HG02973 (cell line): ENCODE measurements around the gene PLA2G5.

ENCODE experiments used
- ATAC-seq: cut with Tn5 transposase; IDR thresholded peaks from one replicate; pipeline ENCODE4 v1.9.1; 2021; ENCODE audit warnings: moderate library complexity; ENCODE audit not compliant: unreplicated experiment

PLA2G5 gene

GRCh38 chr1:20063861-20064292 lies 6.1 kb upstream of the PLA2G5 start:
- no peak for ATAC-seq

- no peak for ATAC-seq
Observed at GRCh38 chr1:20068722-20069121, 1.3 kb upstream of the PLA2G5 start.

GRCh38 chr1:20070357-20070756 lies 363 bp downstream of the PLA2G5 start:
- ATAC-seq: no peak

GRCh38 chr1:20071416-20071815 lies 1.4 kb downstream of the PLA2G5 start:
- ATAC-seq: no peak

- no peak for ATAC-seq
Observed at GRCh38 chr1:20072771-20073170, 2.8 kb downstream of the PLA2G5 start.

- no peak for ATAC-seq
Observed at GRCh38 chr1:20073256-20073655, 3.3 kb downstream of the PLA2G5 start.

- no peak for ATAC-seq
Observed at GRCh38 chr1:20074055-20074724, 4.2 kb downstream of the PLA2G5 start.

- no peak for ATAC-seq
Observed at GRCh38 chr1:20074725-20075171, 4.8 kb downstream of the PLA2G5 start.

GRCh38 chr1:20075345-20075744 lies 5.4 kb downstream of the PLA2G5 start:
- ATAC-seq: no peak

- no peak for ATAC-seq
Observed at GRCh38 chr1:20076223-20076622, 6.2 kb downstream of the PLA2G5 start.

GRCh38 chr1:20076710-20077461 lies 6.9 kb downstream of the PLA2G5 start:
- no peak for ATAC-seq

GRCh38 chr1:20078171-20078651 lies 8.2 kb downstream of the PLA2G5 start:
- no peak for ATAC-seq

- no peak for ATAC-seq
Observed at GRCh38 chr1:20078711-20079110, 8.7 kb downstream of the PLA2G5 start.

- ATAC-seq: no peak
Observed at GRCh38 chr1:20079661-20080305, 9.8 kb downstream of the PLA2G5 start.

- no peak for ATAC-seq
Observed at GRCh38 chr1:20080441-20081352, 10.7 kb downstream of the PLA2G5 start.

GRCh38 chr1:20081353-20081810 lies 11.4 kb downstream of the PLA2G5 start:
- ATAC-seq: no peak

GRCh38 chr1:20082772-20083171 lies 12.8 kb downstream of the PLA2G5 start:
- no peak for ATAC-seq

- ATAC-seq: no peak
Observed at GRCh38 chr1:20083178-20083944, 13.4 kb downstream of the PLA2G5 start.

GRCh38 chr1:20086800-20087199 lies 16.8 kb downstream of the PLA2G5 start:
- ATAC-seq: no peak

- ATAC-seq: no peak
Observed at GRCh38 chr1:20087668-20088067, 17.7 kb downstream of the PLA2G5 start.
